Stomach (tissue), 4 donors: ENCODE measurements around the gene TBC1D10B.

ENCODE experiments used
- EP300 ChIP-seq: sonication (generic); formaldehyde crosslinking; IDR thresholded peaks from one replicate; pipeline ENCODE4 v1.6.1; 2017; ENCODE audit warnings: antibody characterized with exemption
- TF ChIP-seq, protein P1 (sequence below), 7 experiments: fragments of 450-650 bp in 4 of 7; fragments of 200-600 bp in 3 of 7; sonication (generic) in 3 of 7; IDR thresholded peaks; one replicate each; pipeline ENCODE4 v1.5.1; 2016 to 2019; ENCODE audit warnings: antibody characterized with exemption in 7 of 7, control low read depth in 2 of 7, mild to moderate bottlenecking in 1 of 7

GRCh38 chr16:30368792-30369090 is 1.6 kb downstream of the TBC1D10B start:
- no peak for TF ChIP-seq EP300
- TF ChIP-seq, protein P1, sequence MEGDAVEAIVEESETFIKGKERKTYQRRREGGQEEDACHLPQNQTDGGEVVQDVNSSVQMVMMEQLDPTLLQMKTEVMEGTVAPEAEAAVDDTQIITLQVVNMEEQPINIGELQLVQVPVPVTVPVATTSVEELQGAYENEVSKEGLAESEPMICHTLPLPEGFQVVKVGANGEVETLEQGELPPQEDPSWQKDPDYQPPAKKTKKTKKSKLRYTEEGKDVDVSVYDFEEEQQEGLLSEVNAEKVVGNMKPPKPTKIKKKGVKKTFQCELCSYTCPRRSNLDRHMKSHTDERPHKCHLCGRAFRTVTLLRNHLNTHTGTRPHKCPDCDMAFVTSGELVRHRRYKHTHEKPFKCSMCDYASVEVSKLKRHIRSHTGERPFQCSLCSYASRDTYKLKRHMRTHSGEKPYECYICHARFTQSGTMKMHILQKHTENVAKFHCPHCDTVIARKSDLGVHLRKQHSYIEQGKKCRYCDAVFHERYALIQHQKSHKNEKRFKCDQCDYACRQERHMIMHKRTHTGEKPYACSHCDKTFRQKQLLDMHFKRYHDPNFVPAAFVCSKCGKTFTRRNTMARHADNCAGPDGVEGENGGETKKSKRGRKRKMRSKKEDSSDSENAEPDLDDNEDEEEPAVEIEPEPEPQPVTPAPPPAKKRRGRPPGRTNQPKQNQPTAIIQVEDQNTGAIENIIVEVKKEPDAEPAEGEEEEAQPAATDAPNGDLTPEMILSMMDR (IDR thresholded peaks at IDR 0.05): no peak
